SK-N-SH treated with all-trans-retinoic acid at 6 μM for 48 hours (cell line): ENCODE measurements around the gene DRD2.

Source experiments
- ATAC-seq: fragments of 200-7000 bp; cut with Tn5 transposase; 3 replicates; pipeline ENCODE4 v1.9.1; 2020; ENCODE audit warnings: mild to moderate bottlenecking, moderate library complexity
- ARNTL ChIP-seq: fragments of 450-650 bp; formaldehyde crosslinking; IDR thresholded peaks from 2 replicates; pipeline ENCODE4 v1.5.0; 2020; ENCODE audit warnings: low read depth, mild to moderate bottlenecking, moderate library complexity, borderline replicate concordance
- BACH2 ChIP-seq: fragments of 250-450 bp; sonication (Bioruptor Pico); IDR thresholded peaks from 2 replicates; pipeline ENCODE4 v1.9.0; 2021; ENCODE audit warnings: mild to moderate bottlenecking, borderline replicate concordance
- CREB5 ChIP-seq: fragments of 250-450 bp; sonication (Bioruptor Pico); IDR thresholded peaks from 2 replicates; pipeline ENCODE4 v1.5.1; 2020; ENCODE audit warnings: low read depth, mild to moderate bottlenecking, moderate library complexity
- CSDC2 ChIP-seq: fragments of 250-450 bp; sonication (Bioruptor Pico); IDR thresholded peaks from 2 replicates; pipeline ENCODE4 v1.5.0; 2020; ENCODE audit warnings: mild to moderate bottlenecking, moderate library complexity
- GLIS3 ChIP-seq: fragments of 250-450 bp; sonication (Bioruptor Pico); IDR thresholded peaks from 2 replicates; pipeline ENCODE4 v1.5.0; 2020; ENCODE audit warnings: mild to moderate bottlenecking, moderate library complexity
- ISL1 ChIP-seq: fragments of 250-450 bp; sonication (Bioruptor Pico); IDR thresholded peaks from 2 replicates; pipeline ENCODE4 v2.1.2; 2022; ENCODE audit warnings: mild to moderate bottlenecking, moderate library complexity
- OSR1 ChIP-seq: fragments of 250-450 bp; sonication (Bioruptor Pico); IDR thresholded peaks from 2 replicates; pipeline ENCODE4 v1.8.0; 2022; ENCODE audit warnings: moderate library complexity, mild to moderate bottlenecking, inconsistent platforms
- POU6F1 ChIP-seq: fragments of 250-450 bp; sonication (Bioruptor Pico); IDR thresholded peaks from 2 replicates; pipeline ENCODE4 v1.8.0; 2021; ENCODE audit warnings: low read depth, mild to moderate bottlenecking, moderate library complexity, borderline replicate concordance
- PPARA ChIP-seq: fragments of 250-450 bp; sonication (Bioruptor Pico); IDR thresholded peaks from 2 replicates; pipeline ENCODE4 v1.5.0; 2020; ENCODE audit warnings: mild to moderate bottlenecking, borderline replicate concordance
- SNAI2 ChIP-seq: fragments of 250-450 bp; sonication (Bioruptor Pico); IDR thresholded peaks from 2 replicates; pipeline ENCODE4 v1.5.0; 2020; ENCODE audit warnings: mild to moderate bottlenecking, moderate library complexity
- TCF4 ChIP-seq: fragments of 250-450 bp; sonication (Bioruptor Pico); IDR thresholded peaks from 2 replicates; pipeline ENCODE4 v1.8.0; 2021; ENCODE audit warnings: mild to moderate bottlenecking, moderate library complexity, borderline replicate concordance
- TOX ChIP-seq: fragments of 250-450 bp; sonication (Bioruptor Pico); IDR thresholded peaks from 2 replicates; pipeline ENCODE4 v1.8.0; 2021; ENCODE audit warnings: mild to moderate bottlenecking, moderate library complexity, borderline replicate concordance
- ZC3H10 ChIP-seq: fragments of 250-450 bp; sonication (Bioruptor Pico); IDR thresholded peaks from 2 replicates; pipeline ENCODE4 v1.5.1; 2021; ENCODE audit warnings: mild to moderate bottlenecking, moderate library complexity
- ZFP3 ChIP-seq: fragments of 250-450 bp; sonication (Bioruptor Pico); IDR thresholded peaks from 2 replicates; pipeline ENCODE4 v1.5.0; 2020; ENCODE audit warnings: mild to moderate bottlenecking, moderate library complexity
- ZFP30 ChIP-seq: fragments of 450-650 bp; formaldehyde crosslinking; IDR thresholded peaks from 2 replicates; pipeline ENCODE4 v1.5.0; 2022; ENCODE audit warnings: mild to moderate bottlenecking, moderate library complexity
- ZNF565 ChIP-seq: fragments of 450-650 bp; formaldehyde crosslinking; conservative IDR thresholded peaks from 2 replicates; pipeline ENCODE4 v1.5.0; 2020; ENCODE audit warnings: low read depth, mild to moderate bottlenecking, moderate library complexity
- ZNF70 ChIP-seq: fragments of 450-650 bp; formaldehyde crosslinking; IDR thresholded peaks from 2 replicates; pipeline ENCODE4 v1.5.0; 2020; ENCODE audit warnings: mild to moderate bottlenecking, moderate library complexity
- ZNF8 ChIP-seq: fragments of 450-650 bp; formaldehyde crosslinking; IDR thresholded peaks from 2 replicates; pipeline ENCODE4 v1.5.0; 2020; ENCODE audit warnings: mild to moderate bottlenecking, moderate library complexity
- TF ChIP-seq, protein P1 (sequence below): fragments of 250-450 bp; sonication (Bioruptor Pico); IDR thresholded peaks from 2 replicates; pipeline ENCODE4 v1.5.1; 2021; ENCODE audit warnings: mild to moderate bottlenecking, moderate library complexity
- TF ChIP-seq, protein P2 (sequence below): fragments of 250-450 bp; sonication (Bioruptor Pico); IDR thresholded peaks from 2 replicates; pipeline ENCODE4 v1.8.0; 2020; ENCODE audit warnings: mild to moderate bottlenecking, moderate library complexity, borderline replicate concordance
- TF ChIP-seq, protein P3 (sequence below): fragments of 250-450 bp; sonication (Bioruptor Pico); IDR thresholded peaks from 2 replicates; pipeline ENCODE4 v1.5.0; 2020; ENCODE audit warnings: mild to moderate bottlenecking, moderate library complexity

The DRD2 gene

GRCh38 chr11:113411536-113411935, 63.7 kb downstream of the DRD2 start (continued):
- TF ChIP-seq GLIS3 = no peak
- TF ChIP-seq ZFP3 = no peak
- TF ChIP-seq CSDC2 (CRISPR knock-in tag) = no peak

DNA sequence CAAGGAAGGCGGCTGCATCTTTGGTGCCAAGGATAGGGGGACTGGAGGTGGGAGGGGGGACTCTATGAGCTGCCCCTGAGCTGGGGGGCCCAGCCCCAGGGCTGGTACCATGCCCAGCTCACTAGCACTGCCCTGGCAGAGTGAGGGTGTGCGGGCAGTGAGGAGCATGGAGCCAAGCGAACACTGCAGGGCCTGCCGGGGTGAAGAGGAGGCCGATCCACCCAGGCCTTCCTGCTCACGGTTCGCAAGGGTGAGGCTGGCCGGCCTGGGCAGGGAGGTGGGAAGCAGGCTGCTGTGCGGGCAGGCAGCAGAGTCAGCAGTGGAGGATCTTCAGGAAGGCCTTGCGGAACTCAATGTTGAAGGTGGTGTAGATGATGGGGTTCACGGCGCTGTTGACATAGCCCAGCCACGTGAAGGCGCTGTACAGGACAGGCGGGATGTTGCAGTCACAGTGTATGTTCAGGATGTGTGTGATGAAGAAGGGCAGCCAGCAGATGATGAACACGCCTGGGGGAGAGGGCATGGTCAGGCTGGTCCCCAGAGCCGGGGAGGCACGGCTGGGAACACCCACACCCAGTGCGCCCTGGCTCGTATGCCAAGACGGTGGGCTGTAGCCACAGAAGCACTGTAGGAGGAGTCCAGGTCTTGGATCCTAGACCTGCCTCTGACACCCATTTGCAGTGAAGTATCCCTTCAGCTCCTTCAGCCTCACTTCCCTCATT, 64.6 kb downstream of the DRD2 start:
- no peak for ATAC-seq
- TF ChIP-seq ZFP30 (CRISPR knock-in tag) (no peak), PPARA (CRISPR knock-in tag) (no peak), SNAI2 (CRISPR knock-in tag) (no peak), ARNTL (CRISPR knock-in tag) (no peak), BACH2 (CRISPR knock-in tag) (no peak), OSR1 (CRISPR knock-in tag) (no peak), POU6F1 (CRISPR knock-in tag) (no peak), ZC3H10 (no peak), ZFP3 (no peak), TCF4 (CRISPR knock-in tag) (no peak), GLIS3 (no peak)
- TF ChIP-seq, protein P1, sequence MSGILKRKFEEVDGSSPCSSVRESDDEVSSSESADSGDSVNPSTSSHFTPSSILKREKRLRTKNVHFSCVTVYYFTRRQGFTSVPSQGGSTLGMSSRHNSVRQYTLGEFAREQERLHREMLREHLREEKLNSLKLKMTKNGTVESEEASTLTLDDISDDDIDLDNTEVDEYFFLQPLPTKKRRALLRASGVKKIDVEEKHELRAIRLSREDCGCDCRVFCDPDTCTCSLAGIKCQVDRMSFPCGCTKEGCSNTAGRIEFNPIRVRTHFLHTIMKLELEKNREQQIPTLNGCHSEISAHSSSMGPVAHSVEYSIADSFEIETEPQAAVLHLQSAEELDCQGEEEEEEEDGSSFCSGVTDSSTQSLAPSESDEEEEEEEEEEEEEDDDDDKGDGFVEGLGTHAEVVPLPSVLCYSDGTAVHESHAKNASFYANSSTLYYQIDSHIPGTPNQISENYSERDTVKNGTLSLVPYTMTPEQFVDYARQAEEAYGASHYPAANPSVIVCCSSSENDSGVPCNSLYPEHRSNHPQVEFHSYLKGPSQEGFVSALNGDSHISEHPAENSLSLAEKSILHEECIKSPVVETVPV (CRISPR knock-in tag) = no peak
- TF ChIP-seq, protein P2, sequence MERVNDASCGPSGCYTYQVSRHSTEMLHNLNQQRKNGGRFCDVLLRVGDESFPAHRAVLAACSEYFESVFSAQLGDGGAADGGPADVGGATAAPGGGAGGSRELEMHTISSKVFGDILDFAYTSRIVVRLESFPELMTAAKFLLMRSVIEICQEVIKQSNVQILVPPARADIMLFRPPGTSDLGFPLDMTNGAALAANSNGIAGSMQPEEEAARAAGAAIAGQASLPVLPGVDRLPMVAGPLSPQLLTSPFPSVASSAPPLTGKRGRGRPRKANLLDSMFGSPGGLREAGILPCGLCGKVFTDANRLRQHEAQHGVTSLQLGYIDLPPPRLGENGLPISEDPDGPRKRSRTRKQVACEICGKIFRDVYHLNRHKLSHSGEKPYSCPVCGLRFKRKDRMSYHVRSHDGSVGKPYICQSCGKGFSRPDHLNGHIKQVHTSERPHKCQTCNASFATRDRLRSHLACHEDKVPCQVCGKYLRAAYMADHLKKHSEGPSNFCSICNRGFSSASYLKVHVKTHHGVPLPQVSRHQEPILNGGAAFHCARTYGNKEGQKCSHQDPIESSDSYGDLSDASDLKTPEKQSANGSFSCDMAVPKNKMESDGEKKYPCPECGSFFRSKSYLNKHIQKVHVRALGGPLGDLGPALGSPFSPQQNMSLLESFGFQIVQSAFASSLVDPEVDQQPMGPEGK (CRISPR knock-in tag) = no peak
- TF ChIP-seq, all 23 proteins: peak for 0

- TF ChIP-seq BACH2 (CRISPR knock-in tag) = no peak
- TF ChIP-seq TOX = no peak
- TF ChIP-seq ZNF565 (CRISPR knock-in tag) = no peak
- no peak for TF ChIP-seq ZNF8 (CRISPR knock-in tag)
- TF ChIP-seq, protein P2 (CRISPR knock-in tag) = no peak
- TF ChIP-seq CREB5 (CRISPR knock-in tag) = no peak
- no peak for TF ChIP-seq POU6F1 (CRISPR knock-in tag)
- no peak for TF ChIP-seq ISL1
- TF ChIP-seq TCF4 (CRISPR knock-in tag) = no peak
- no peak for TF ChIP-seq ZNF70 (CRISPR knock-in tag)
- TF ChIP-seq, protein P3, sequence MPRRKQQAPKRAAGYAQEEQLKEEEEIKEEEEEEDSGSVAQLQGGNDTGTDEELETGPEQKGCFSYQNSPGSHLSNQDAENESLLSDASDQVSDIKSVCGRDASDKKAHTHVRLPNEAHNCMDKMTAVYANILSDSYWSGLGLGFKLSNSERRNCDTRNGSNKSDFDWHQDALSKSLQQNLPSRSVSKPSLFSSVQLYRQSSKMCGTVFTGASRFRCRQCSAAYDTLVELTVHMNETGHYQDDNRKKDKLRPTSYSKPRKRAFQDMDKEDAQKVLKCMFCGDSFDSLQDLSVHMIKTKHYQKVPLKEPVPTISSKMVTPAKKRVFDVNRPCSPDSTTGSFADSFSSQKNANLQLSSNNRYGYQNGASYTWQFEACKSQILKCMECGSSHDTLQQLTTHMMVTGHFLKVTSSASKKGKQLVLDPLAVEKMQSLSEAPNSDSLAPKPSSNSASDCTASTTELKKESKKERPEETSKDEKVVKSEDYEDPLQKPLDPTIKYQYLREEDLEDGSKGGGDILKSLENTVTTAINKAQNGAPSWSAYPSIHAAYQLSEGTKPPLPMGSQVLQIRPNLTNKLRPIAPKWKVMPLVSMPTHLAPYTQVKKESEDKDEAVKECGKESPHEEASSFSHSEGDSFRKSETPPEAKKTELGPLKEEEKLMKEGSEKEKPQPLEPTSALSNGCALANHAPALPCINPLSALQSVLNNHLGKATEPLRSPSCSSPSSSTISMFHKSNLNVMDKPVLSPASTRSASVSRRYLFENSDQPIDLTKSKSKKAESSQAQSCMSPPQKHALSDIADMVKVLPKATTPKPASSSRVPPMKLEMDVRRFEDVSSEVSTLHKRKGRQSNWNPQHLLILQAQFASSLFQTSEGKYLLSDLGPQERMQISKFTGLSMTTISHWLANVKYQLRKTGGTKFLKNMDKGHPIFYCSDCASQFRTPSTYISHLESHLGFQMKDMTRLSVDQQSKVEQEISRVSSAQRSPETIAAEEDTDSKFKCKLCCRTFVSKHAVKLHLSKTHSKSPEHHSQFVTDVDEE = no peak
- TF ChIP-seq CSDC2 (CRISPR knock-in tag) = no peak
- TF ChIP-seq, all 23 proteins: peak for 0
- no peak for ATAC-seq
Measured at GRCh38 chr11:113409526-113409925, 65.7 kb downstream of the DRD2 start.
